Progenitor cell of endocrine pancreas (in vitro differentiated cells): ENCODE results near the gene SIPA1L3. TPM values are rescaled to one million over a fixed set of nuclear protein-coding genes. Genes with fewer than 3 reads are reported as not detected.
A peak's percentile ranks its signal among the peaks of the same experiment; 100 is the strongest.

Source experiments
- DNase-seq: peaks from one replicate; pipeline ENCODE4 v3.0.0; 2021; ENCODE audit warnings: low spot score; ENCODE audit not compliant: unreplicated experiment
- H3K27ac Mint-ChIP-seq: 2 replicates; pipeline ENCODE4 v1.8.0; 2021; ENCODE audit warnings: mild to moderate bottlenecking, moderate library complexity, mixed read lengths
- H3K27me3 Mint-ChIP-seq: 2 replicates; pipeline ENCODE4 v1.8.0; 2021; ENCODE audit warnings: mixed read lengths
- H3K36me3 Mint-ChIP-seq: 2 replicates; pipeline ENCODE4 v1.8.0; 2022; ENCODE audit warnings: mixed read lengths; ENCODE audit not compliant: insufficient read depth
- H3K4me1 Mint-ChIP-seq: 2 replicates; pipeline ENCODE4 v1.8.0; 2021; ENCODE audit warnings: low read depth, mixed read lengths
- H3K4me3 Mint-ChIP-seq: 2 replicates; pipeline ENCODE4 v1.8.0; 2021; ENCODE audit warnings: low read depth, mild to moderate bottlenecking, moderate library complexity, mixed read lengths
- H3K9me3 Mint-ChIP-seq: 2 replicates; pipeline ENCODE4 v1.8.0; 2021; ENCODE audit warnings: low read depth, mixed read lengths
- CTCF ChIP-seq: fragments of 200-600 bp; sonication (generic); IDR thresholded peaks from one replicate; pipeline ENCODE4 v1.5.0; 2021; ENCODE audit warnings: antibody characterized with exemption, mild to moderate bottlenecking; ENCODE audit not compliant: unreplicated experiment
- total RNA-seq: library from RNA; stranded (reverse); gene quantifications from 2 replicates; pipeline ENCODE4 v1.2.1, GENCODE V29; 2021

The SIPA1L3 gene
- total RNA-seq, 1 donor from 2014 or later: 132 TPM

GRCh38 chr19:37953918-37954303 is 46.9 kb downstream of the SIPA1L3 start:
- Mint-ChIP-seq H3K36me3 (peaks cover 19% of the 10 kb centered on the region), H3K4me1 (peaks cover 27% of the 10 kb centered on the region), H3K4me3 (no peak overlapping the region), H3K27me3 (no peaks in the 10 kb centered on the region), H3K27ac (peak overlapping the region; percentile 91), H3K9me3 (peaks cover 3% of the 10 kb centered on the region)
- DNase-seq: no peak
- TF ChIP-seq CTCF: no peak

GRCh38 chr19:37954421-37954874 is 47.4 kb downstream of the SIPA1L3 start:
- no peak for TF ChIP-seq CTCF
- Mint-ChIP-seq H3K9me3 (peaks cover 3% of the 10 kb centered on the region), H3K36me3 (peaks cover 19% of the 10 kb centered on the region), H3K27me3 (no peaks in the 10 kb centered on the region), H3K27ac (peak overlapping the region; percentile 57), H3K4me1 (peaks cover 27% of the 10 kb centered on the region), H3K4me3 (no peak overlapping the region)
- no peak for DNase-seq

- Mint-ChIP-seq H3K4me1 (peaks cover 26% of the 10 kb centered on the region), H3K27me3 (no peaks in the 10 kb centered on the region), H3K4me3 (no peak overlapping the region), H3K36me3 (peaks cover 15% of the 10 kb centered on the region), H3K27ac (no peak overlapping the region), H3K9me3 (peaks cover 3% of the 10 kb centered on the region)
- TF ChIP-seq CTCF: no peak
- DNase-seq: no peak
Observed at GRCh38 chr19:37955986-37956385, 49.0 kb downstream of the SIPA1L3 start.

DNA sequence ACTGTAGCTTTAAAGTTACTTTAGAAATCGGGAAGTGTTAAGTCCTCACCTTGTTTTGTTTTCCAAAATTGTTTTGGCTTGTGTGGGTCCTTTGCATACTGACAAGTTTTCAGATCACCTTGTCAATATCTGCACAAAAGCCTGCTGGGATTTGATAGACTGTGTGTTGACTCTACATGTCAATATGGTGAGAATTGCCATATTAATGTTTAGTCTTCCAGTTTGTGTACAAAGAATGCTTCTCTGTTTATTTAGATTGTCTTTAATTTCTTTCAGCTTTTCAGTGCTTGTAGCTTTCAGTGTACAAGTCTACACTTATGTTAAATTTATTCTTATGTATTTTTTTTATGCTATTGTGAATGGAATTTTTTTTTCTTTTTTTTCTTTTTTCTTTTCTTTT is 50.2 kb downstream of the SIPA1L3 start:
- Mint-ChIP-seq H3K4me1 (peaks cover 22% of the 10 kb centered on the region), H3K36me3 (peaks cover 18% of the 10 kb centered on the region), H3K27me3 (no peaks in the 10 kb centered on the region), H3K4me3 (no peak overlapping the region), H3K9me3 (peaks cover 10% of the 10 kb centered on the region), H3K27ac (no peak overlapping the region)
- no peak for DNase-seq
- TF ChIP-seq CTCF: no peak

GRCh38 chr19:37959665-37960114 is 52.7 kb downstream of the SIPA1L3 start:
- no peak for TF ChIP-seq CTCF
- Mint-ChIP-seq H3K9me3 (peaks cover 10% of the 10 kb centered on the region), H3K27me3 (no peaks in the 10 kb centered on the region), H3K4me1 (peaks cover 13% of the 10 kb centered on the region), H3K4me3 (no peak overlapping the region), H3K36me3 (peaks cover 19% of the 10 kb centered on the region), H3K27ac (no peak overlapping the region)
- no peak for DNase-seq
